ENCODE measurements around the gene SLIT1.

- no peak for TF ChIP-seq CTCF (conservative IDR thresholded peaks at IDR 0.05)
- TF ChIP-seq ZFX (IDR thresholded peaks at IDR 0.05) = no peak
Measured at GRCh38 chr10:97119058-97119745, 66.6 kb downstream of the SLIT1 start.

Data from C4-2B (cell line).